GM12873 (cell line): ENCODE results near the gene TNFSF10.

Source experiments
- CTCF ChIP-seq: IDR thresholded peaks from 2 replicates; pipeline ENCODE4 v1.5.1; 2012; ENCODE audit warnings: low read depth, mild to moderate bottlenecking, moderate library complexity, low read length, control low read depth; ENCODE audit not compliant: insufficient read depth; ENCODE audit errors: missing control alignments

TNFSF10 gene

GRCh38 chr3:172461530-172462138 lies 61.6 kb downstream of the TNFSF10 start:
- peak; percentile 89 for TF ChIP-seq CTCF

GRCh38 chr3:172456404-172456803 lies 66.8 kb downstream of the TNFSF10 start:
- TF ChIP-seq CTCF, result no peak
